Thyroid gland (tissue), 4 donors: ENCODE data around the gene C1QC. TPM values are rescaled to one million over a fixed set of nuclear protein-coding genes. Genes with fewer than 3 reads are reported as not detected.
"Not testable (repeated sequence)": the region's sequence is repeated elsewhere in the genome, so short reads cannot be mapped to it uniquely, and the experiment has no call there.

Experiments used
- DNase-seq, 2 donors: peaks; one replicate each; pipeline ENCODE4 v3.0.0-alpha.2; 2019
- H3K27ac ChIP-seq, 3 donors: fragments of 200-600 bp; sonication (generic); 1 replicate in 2 of 3; 2 replicates in 1 of 3; pipeline ENCODE4 v1.5.1; 2016 to 2019; ENCODE audit warnings: mild to moderate bottlenecking in 1 of 3, moderate library complexity in 1 of 3
- H3K27me3 ChIP-seq: fragments of 200-600 bp; sonication (generic); one replicate; pipeline ENCODE4 v1.5.1; 2019
- H3K36me3 ChIP-seq, 2 donors: fragments of 200-600 bp; sonication (generic); one replicate each; pipeline ENCODE4 v1.5.1; 2016 to 2019
- H3K4me1 ChIP-seq, 2 donors: fragments of 200-600 bp; sonication (generic); one replicate each; pipeline ENCODE4 v1.5.1; 2017 to 2019
- H3K4me3 ChIP-seq, 3 donors: fragments of 200-600 bp; sonication (generic); replicated peaks in 1 of 3; 1 replicate in 2 of 3; 2 replicates in 1 of 3; pipeline ENCODE4 v1.5.1; 2016; ENCODE audit warnings: mild to moderate bottlenecking in 1 of 3
- H3K9me3 ChIP-seq: fragments of 200-600 bp; sonication (generic); one replicate; pipeline ENCODE4 v1.5.1; 2017
- POLR2A ChIP-seq, 2 donors: fragments of 450-650 bp; IDR thresholded peaks; one replicate each; pipeline ENCODE4 v1.6.1; 2017; ENCODE audit warnings: antibody characterized with exemption in 2 of 2, mild to moderate bottlenecking in 2 of 2, moderate library complexity in 1 of 2
- WGBS, 2 donors: methylation state at CpG; one replicate each; pipeline ENCODE4 v1.1.5; 2017; 5-methylcytosine and 5-hydroxymethylcytosine counted together
- intact Hi-C: fragments of 100-400 bp; cut with DNase I; formaldehyde crosslinking; loops from one replicate; pipeline ENCODE4 v1.15.1; 2023
- total RNA-seq, 4 donors: library from RNA; depleted of rRNA; stranded (reverse); fragments of >200 nt; gene quantifications; one replicate each; pipeline ENCODE4 v1.2.3, GENCODE V29; 2016
- TF ChIP-seq, protein P1 (sequence below), 6 experiments: fragments of 200-600 bp in 3 of 6; fragments of 450-650 bp in 3 of 6; sonication (generic) in 3 of 6; IDR thresholded peaks; one replicate each; pipeline ENCODE4 v1.5.1; 2016 to 2019; ENCODE audit warnings: antibody characterized with exemption in 6 of 6, mild to moderate bottlenecking in 2 of 6, inconsistent platforms in 1 of 6, moderate library complexity in 1 of 6

C1QC gene
- total RNA-seq, 4 donors from 2014 or later, result 36.0 to 111 (median 69.5) TPM

- no peak for DNase-seq
- TF ChIP-seq, protein P1, sequence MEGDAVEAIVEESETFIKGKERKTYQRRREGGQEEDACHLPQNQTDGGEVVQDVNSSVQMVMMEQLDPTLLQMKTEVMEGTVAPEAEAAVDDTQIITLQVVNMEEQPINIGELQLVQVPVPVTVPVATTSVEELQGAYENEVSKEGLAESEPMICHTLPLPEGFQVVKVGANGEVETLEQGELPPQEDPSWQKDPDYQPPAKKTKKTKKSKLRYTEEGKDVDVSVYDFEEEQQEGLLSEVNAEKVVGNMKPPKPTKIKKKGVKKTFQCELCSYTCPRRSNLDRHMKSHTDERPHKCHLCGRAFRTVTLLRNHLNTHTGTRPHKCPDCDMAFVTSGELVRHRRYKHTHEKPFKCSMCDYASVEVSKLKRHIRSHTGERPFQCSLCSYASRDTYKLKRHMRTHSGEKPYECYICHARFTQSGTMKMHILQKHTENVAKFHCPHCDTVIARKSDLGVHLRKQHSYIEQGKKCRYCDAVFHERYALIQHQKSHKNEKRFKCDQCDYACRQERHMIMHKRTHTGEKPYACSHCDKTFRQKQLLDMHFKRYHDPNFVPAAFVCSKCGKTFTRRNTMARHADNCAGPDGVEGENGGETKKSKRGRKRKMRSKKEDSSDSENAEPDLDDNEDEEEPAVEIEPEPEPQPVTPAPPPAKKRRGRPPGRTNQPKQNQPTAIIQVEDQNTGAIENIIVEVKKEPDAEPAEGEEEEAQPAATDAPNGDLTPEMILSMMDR (IDR thresholded peaks at IDR 0.05), result peak in 1 of 6 experiments; percentile 1
- TF ChIP-seq POLR2A (IDR thresholded peaks at IDR 0.05), result no peak
- Histone ChIP-seq H3K27me3 (no peaks in the 10 kb centered on the region), H3K9me3 (no peaks in the 10 kb centered on the region), H3K4me3 (no peak overlapping the region), H3K4me1 (no peaks in the 10 kb centered on the region), H3K36me3 (no peaks in the 10 kb centered on the region), H3K27ac (no peak overlapping the region)
- intact Hi-C loops, result no loop called here
- WGBS, 2 donors, result 51 to 52% methylated on average over 1 of the region's 1 CpG
Measured at GRCh38 chr1:22674410-22674749, 30.9 kb downstream of the C1QC start.

DNA sequence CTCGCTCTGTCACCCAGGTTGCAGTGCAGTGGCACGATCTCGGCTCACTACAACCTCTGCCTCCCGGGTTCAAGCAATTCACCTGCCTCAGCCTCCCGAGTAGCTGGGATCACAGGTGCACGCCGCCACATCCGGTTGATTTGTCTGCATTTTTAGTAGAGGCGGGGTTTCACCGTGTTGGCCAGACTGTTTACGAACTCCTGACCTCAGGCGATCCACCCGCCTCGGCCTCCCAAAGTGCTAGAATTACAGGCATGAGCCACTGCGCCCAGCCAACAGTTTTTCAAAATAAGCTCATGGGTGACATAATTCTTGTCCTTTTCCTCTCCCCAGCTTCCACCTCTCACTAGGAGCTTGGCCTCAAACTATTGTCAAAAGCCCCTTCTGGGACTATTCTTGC is 32.7 kb downstream of the C1QC start:
- 93 to 95% methylated on average over 15 of the region's 15 CpGs for WGBS, 2 donors
- H3K27me3 ChIP-seq, H3K27ac ChIP-seq, DNase-seq, H3K4me1 ChIP-seq, H3K4me3 ChIP-seq, H3K36me3 ChIP-seq, intact Hi-C loops, H3K9me3 ChIP-seq: not testable (repeated sequence)

DNA sequence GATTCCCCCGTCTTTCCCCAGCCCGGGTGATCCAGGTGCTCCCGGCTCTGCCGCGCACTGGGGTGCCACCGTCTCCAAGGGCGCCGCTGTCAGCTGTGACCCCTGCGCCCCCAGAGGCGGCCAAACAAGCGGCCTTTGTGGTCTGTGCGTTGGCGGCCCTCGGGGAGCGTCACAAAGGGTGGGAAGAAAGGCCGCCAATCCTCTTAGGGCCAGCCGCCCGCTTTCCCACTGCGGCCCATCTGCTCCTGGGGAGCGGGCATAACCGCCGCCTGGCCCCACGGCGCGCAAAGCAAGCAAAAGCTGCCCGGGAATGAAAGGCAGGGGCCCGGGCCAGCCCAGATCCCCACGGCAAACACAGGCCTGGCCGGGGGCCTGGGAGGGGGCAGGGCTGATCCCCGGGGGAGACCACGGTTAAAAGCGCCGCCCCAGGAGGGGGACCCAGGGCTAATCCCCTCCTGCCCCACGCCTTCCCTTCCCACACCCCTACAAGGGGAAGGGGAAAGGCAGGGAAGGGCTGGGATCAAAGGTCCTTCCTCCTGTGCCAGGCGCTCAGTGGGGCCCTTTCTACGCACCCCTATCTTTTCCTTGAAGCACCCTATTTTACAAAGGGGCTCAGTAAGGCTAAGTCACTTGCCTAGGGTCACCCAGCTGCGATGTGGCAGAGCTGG is 33.6 kb downstream of the C1QC start:
- no peaks in the 10 kb centered on the region for H3K4me1 ChIP-seq
- no peaks in the 10 kb centered on the region for H3K9me3 ChIP-seq
- no peak overlapping the region for H3K4me3 ChIP-seq
- H3K36me3 ChIP-seq, result no peaks in the 10 kb centered on the region
- H3K27ac ChIP-seq, result no peak overlapping the region
- TF ChIP-seq POLR2A (IDR thresholded peaks at IDR 0.05), result no peak
- TF ChIP-seq, protein P1 (IDR thresholded peaks at IDR 0.05), result no peak
- DNase-seq, result no peak
- H3K27me3 ChIP-seq, result no peaks in the 10 kb centered on the region
- WGBS, 2 donors, result 59 to 65% methylated on average over 24 to 37 of the region's 37 CpGs
- intact Hi-C loops, result no loop called here

GRCh38 chr1:22677931-22678896 is 34.8 kb downstream of the C1QC start:
- H3K9me3 ChIP-seq, result no peaks in the 10 kb centered on the region
- H3K27ac ChIP-seq, result no peak overlapping the region
- no peak for TF ChIP-seq POLR2A (IDR thresholded peaks at IDR 0.05)
- intact Hi-C loops, result no loop called here
- no peak overlapping the region for H3K4me3 ChIP-seq
- H3K27me3 ChIP-seq, result no peaks in the 10 kb centered on the region
- no peak for DNase-seq
- H3K4me1 ChIP-seq, result no peaks in the 10 kb centered on the region
- 73 to 80% methylated on average over 13 of the region's 13 CpGs for WGBS, 2 donors
- H3K36me3 ChIP-seq, result no peaks in the 10 kb centered on the region

DNA sequence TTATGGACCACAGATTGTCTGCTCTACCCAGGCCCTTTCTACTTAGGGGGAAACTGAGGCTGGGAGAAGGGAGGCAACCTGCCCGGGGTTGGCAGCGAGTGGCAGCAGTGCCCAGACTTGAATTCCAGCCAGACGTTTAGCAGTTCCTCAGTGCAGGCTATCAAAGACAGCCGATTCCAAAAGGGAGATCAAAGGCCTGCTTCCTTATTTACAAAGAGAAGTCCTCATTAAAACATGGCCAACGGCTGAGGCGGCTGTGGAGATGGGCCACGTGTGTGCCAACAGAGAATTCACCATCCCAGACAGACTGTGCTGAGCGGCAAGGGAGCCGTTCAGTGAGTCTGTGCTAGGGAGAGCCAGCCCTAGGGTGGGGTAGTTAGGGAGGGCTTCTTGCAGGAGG is 37.3 kb downstream of the C1QC start:
- DNase-seq, result no peak
- no peak overlapping the region for H3K4me3 ChIP-seq
- no peaks in the 10 kb centered on the region for H3K4me1 ChIP-seq
- no peaks in the 10 kb centered on the region for H3K9me3 ChIP-seq
- H3K36me3 ChIP-seq, result no peaks in the 10 kb centered on the region
- no peak overlapping the region for H3K27ac ChIP-seq
- intact Hi-C loops, result no loop called here
- 73 to 75% methylated on average over 6 to 9 of the region's 9 CpGs for WGBS, 2 donors
- H3K27me3 ChIP-seq, result no peaks in the 10 kb centered on the region
- no peak for TF ChIP-seq POLR2A (IDR thresholded peaks at IDR 0.05)
- TF ChIP-seq, protein P1 (IDR thresholded peaks at IDR 0.05), result no peak
